OCI-LY7 (cell line): ENCODE measurements around the gene EXOC6B. TPM values are rescaled to one million over a fixed set of nuclear protein-coding genes. Genes with fewer than 3 reads are reported as not detected.
"Not testable (repeated sequence)": the region's sequence is repeated elsewhere in the genome, so short reads cannot be mapped to it uniquely, and the experiment has no call there.

Experiments
- BruUV-seq: library from RNA; stranded (reverse); fragments of 400-500 nt; replicated peaks from 2 replicates; lab custom pipeline; 2021; lab: Mats Ljungman, UMichigan
- CTCF ChIA-PET: fragments of 300-600 bp; sonication (Branson Sonifier 250); formaldehyde crosslinking; loops from one replicate; lab custom pipeline; 2022; ENCODE audit warnings: antibody characterized with exemption; ENCODE audit not compliant: unreplicated experiment; lab: Charles Lee
- POLR2A ChIA-PET: fragments of 300-600 bp; sonication (Branson Sonifier 250); formaldehyde crosslinking; loops from one replicate; lab custom pipeline; 2022; ENCODE audit warnings: antibody characterized with exemption; lab: Charles Lee
- DNase-seq: peaks from one replicate; pipeline ENCODE4 v3.0.0-alpha.2; 2015; ENCODE audit warnings: low spot score
- H2AFZ ChIP-seq: fragments of 200-600 bp; sonication (generic), shearing (Covaris generic); 2 replicates; pipeline ENCODE4 v1.6.1; 2014; ENCODE audit warnings: mild to moderate bottlenecking, antibody characterized with exemption, low read length, moderate library complexity
- H3K27ac ChIP-seq: fragments of 200-600 bp; sonication (generic); 2 replicates; pipeline ENCODE4 v1.5.1; 2014; ENCODE audit warnings: mixed run types, low read depth, mild to moderate bottlenecking, moderate library complexity, low read length, inconsistent platforms; ENCODE audit not compliant: poor library complexity, severe bottlenecking
- H3K36me3 ChIP-seq: fragments of 200-600 bp; sonication (generic); 2 replicates; pipeline ENCODE4 v1.6.1; 2014; ENCODE audit warnings: mild to moderate bottlenecking, antibody characterized with exemption, low read length, moderate library complexity, mixed read lengths; ENCODE audit not compliant: insufficient read depth
- H3K4me1 ChIP-seq: fragments of 200-600 bp; sonication (generic); 2 replicates; pipeline ENCODE4 v1.5.1; 2014; ENCODE audit warnings: mild to moderate bottlenecking, low read length; ENCODE audit not compliant: insufficient read depth, poor library complexity, severe bottlenecking
- H3K4me2 ChIP-seq: fragments of 200-600 bp; sonication (generic); 2 replicates; pipeline ENCODE4 v1.6.1; 2014; ENCODE audit warnings: mild to moderate bottlenecking, low read length
- H3K4me3 ChIP-seq: fragments of 200-600 bp; sonication (generic); 2 replicates; pipeline ENCODE4 v1.5.1; 2014; ENCODE audit warnings: mild to moderate bottlenecking, low read depth, low read length; ENCODE audit not compliant: poor library complexity, severe bottlenecking
- H3K79me2 ChIP-seq: fragments of 200-600 bp; sonication (generic); 2 replicates; pipeline ENCODE4 v1.6.1; 2016; ENCODE audit warnings: low read depth, mild to moderate bottlenecking, low read length, moderate library complexity, mixed read lengths; ENCODE audit not compliant: insufficient read depth
- H3K9me2 ChIP-seq: fragments of 200-600 bp; sonication (generic); 2 replicates; pipeline ENCODE4 v1.6.1; 2016; ENCODE audit warnings: mild to moderate bottlenecking, low read length, mixed read lengths; ENCODE audit not compliant: insufficient read depth
- H3K9me3 ChIP-seq: fragments of 200-600 bp; sonication (generic); 2 replicates; pipeline ENCODE4 v1.6.1; 2014; ENCODE audit warnings: mild to moderate bottlenecking, mixed run types, low read length, mixed read lengths
- H4K20me1 ChIP-seq: fragments of 200-600 bp; sonication (generic); 2 replicates; pipeline ENCODE4 v1.6.1; 2014; ENCODE audit warnings: mild to moderate bottlenecking, antibody characterized with exemption, low read length, moderate library complexity, mixed read lengths; ENCODE audit not compliant: insufficient read depth
- EZH2phosphoT487 ChIP-seq: fragments of 200-600 bp; sonication (generic); IDR thresholded peaks from 2 replicates; pipeline ENCODE4 v1.6.1; 2018; ENCODE audit warnings: low read depth, borderline replicate concordance, mild to moderate bottlenecking, mixed run types, antibody characterized with exemption, low read length, moderate library complexity, mixed read lengths
- intact Hi-C: fragments of 100-400 bp; cut with micrococcal nuclease; formaldehyde crosslinking; loops from one replicate; pipeline ENCODE4 v1.10.0; 2022; ENCODE audit not compliant: unreplicated experiment
- total RNA-seq, 2 experiments: library from RNA; depleted of rRNA in 1 of 2; stranded (reverse); fragments of >200 nt in 1 of 2; shearing (Covaris generic) in 1 of 2; gene quantifications; 2 replicates each; pipeline ENCODE4 v1.2.3, GENCODE V29; 2014 to 2022
- TF ChIP-seq, protein P1 (sequence below): fragments of 200-600 bp; sonication (generic); conservative IDR thresholded peaks from 2 replicates; pipeline ENCODE4 v1.5.1; 2014; ENCODE audit warnings: mild to moderate bottlenecking, antibody characterized with exemption, low read length, moderate library complexity, mixed read lengths

The EXOC6B gene
- total RNA-seq, 2 experiments from 2014 or later, result 5.1 TPM; not detected in 1

GRCh38 chr2:72538486-72538885 is 287.3 kb downstream of the EXOC6B start:
- POLR2A ChIA-PET, result interaction anchor here (0.6 kb wide), 1 partner anchor 41 kb away, joined by 3 read pairs; no protein-coding TSS in a partner anchor
- Histone ChIP-seq H3K4me2 (no peak overlapping the region), H3K27ac (no peak overlapping the region), H4K20me1 (no peaks in the 10 kb centered on the region), H3K9me3 (no peaks in the 10 kb centered on the region), H3K79me2 (no peaks in the 10 kb centered on the region), H3K36me3 (no peaks in the 10 kb centered on the region), H2AFZ (no peak overlapping the region), H3K9me2 (no peaks in the 10 kb centered on the region), H3K4me3 (no peak overlapping the region), H3K4me1 (no peaks in the 10 kb centered on the region)
- DNase-seq, result no peak
- TF ChIP-seq, protein P1, sequence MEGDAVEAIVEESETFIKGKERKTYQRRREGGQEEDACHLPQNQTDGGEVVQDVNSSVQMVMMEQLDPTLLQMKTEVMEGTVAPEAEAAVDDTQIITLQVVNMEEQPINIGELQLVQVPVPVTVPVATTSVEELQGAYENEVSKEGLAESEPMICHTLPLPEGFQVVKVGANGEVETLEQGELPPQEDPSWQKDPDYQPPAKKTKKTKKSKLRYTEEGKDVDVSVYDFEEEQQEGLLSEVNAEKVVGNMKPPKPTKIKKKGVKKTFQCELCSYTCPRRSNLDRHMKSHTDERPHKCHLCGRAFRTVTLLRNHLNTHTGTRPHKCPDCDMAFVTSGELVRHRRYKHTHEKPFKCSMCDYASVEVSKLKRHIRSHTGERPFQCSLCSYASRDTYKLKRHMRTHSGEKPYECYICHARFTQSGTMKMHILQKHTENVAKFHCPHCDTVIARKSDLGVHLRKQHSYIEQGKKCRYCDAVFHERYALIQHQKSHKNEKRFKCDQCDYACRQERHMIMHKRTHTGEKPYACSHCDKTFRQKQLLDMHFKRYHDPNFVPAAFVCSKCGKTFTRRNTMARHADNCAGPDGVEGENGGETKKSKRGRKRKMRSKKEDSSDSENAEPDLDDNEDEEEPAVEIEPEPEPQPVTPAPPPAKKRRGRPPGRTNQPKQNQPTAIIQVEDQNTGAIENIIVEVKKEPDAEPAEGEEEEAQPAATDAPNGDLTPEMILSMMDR, result no peak
- TF ChIP-seq EZH2phosphoT487, result no peak
- CTCF ChIA-PET, result no interaction called here
- intact Hi-C loops, result no loop called here
- BruUV-seq, result no TSS peak

DNA sequence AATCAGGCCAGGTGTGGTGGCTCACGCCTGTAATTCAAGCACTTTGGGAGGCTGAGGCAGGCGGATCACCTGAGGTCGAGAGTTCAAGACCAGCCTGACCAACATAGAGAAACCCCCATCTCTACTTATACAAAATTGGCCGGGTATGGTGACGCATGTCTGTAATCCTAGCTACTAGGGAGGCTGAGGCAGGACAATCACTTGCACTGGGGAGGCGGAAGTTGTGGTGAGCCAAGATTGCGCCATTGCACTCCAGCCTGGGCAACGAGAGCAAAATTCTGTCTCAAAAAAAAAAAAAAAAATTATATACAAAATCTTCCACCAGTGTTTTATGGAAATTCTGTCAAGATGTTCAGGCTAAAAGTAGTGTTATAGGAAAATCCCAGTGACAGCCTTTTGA is 290.2 kb downstream of the EXOC6B start:
- H2AFZ ChIP-seq, CTCF ChIA-PET, H3K9me2 ChIP-seq, DNase-seq, H3K4me3 ChIP-seq, H3K27ac ChIP-seq, H3K79me2 ChIP-seq, H4K20me1 ChIP-seq, H3K4me2 ChIP-seq, intact Hi-C loops, BruUV-seq, POLR2A ChIA-PET, H3K9me3 ChIP-seq, H3K36me3 ChIP-seq, H3K4me1 ChIP-seq: not testable (repeated sequence)

DNA sequence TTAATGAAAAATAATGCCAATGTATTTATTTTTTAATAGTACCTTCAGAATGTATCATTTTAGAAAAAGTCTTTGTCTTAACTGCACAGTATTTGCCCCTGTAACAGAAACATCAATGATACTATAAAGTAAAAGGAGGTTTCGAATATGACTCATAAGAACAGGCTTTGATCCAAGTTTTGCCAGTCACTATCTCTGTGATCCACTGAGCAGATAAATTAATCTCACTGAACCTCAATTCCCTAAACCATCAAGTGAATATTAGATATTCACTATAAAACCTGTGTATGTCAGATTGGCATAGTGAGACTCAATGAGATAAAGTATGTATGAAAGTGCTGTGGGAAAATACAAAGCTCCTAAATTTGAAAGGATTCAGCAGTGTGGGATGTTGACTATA is 292.1 kb downstream of the EXOC6B start:
- H3K27ac ChIP-seq, result no peak overlapping the region
- H4K20me1 ChIP-seq, result no peaks in the 10 kb centered on the region
- intact Hi-C loops, result no loop called here
- H3K9me2 ChIP-seq, result no peaks in the 10 kb centered on the region
- no peaks in the 10 kb centered on the region for H3K4me1 ChIP-seq
- TF ChIP-seq EZH2phosphoT487, result no peak
- TF ChIP-seq, protein P1, result no peak
- H3K36me3 ChIP-seq, result no peaks in the 10 kb centered on the region
- DNase-seq, result no peak
- BruUV-seq, result no TSS peak
- no peaks in the 10 kb centered on the region for H3K79me2 ChIP-seq
- CTCF ChIA-PET, result no interaction called here
- no peak overlapping the region for H2AFZ ChIP-seq
- no peak overlapping the region for H3K4me2 ChIP-seq
- POLR2A ChIA-PET, result interaction anchor here (0.5 to 0.8 kb wide), 2 partner anchors 284 to 883 kb away, joined by 3 read pairs; no protein-coding TSS in a partner anchor
- H3K4me3 ChIP-seq, result no peak overlapping the region
- no peaks in the 10 kb centered on the region for H3K9me3 ChIP-seq
